Mesenchymal stem cell (in vitro differentiated cells and primary cell): ENCODE data around the gene BCL2L11.

ENCODE experiments used
- DNase-seq: peaks from one replicate; pipeline ENCODE4 v3.0.0-alpha.2; 2013
- H2AFZ ChIP-seq: one replicate; pipeline ENCODE4 v1.6.1; 2013; ENCODE audit warnings: low read depth, mild to moderate bottlenecking, control low read depth, inconsistent platforms, low read length, moderate library complexity
- H2AK5ac ChIP-seq: 2 replicates; pipeline ENCODE4 v1.6.1; 2013; ENCODE audit warnings: low read length, moderate library complexity, mild to moderate bottlenecking, inconsistent platforms; ENCODE audit not compliant: severe bottlenecking
- H2BK120ac ChIP-seq: one replicate; pipeline ENCODE4 v1.6.1; 2013; ENCODE audit warnings: low read depth, mild to moderate bottlenecking, inconsistent platforms, low read length, moderate library complexity
- H2BK12ac ChIP-seq, 2 experiments: one replicate each; pipeline ENCODE4 v1.6.1; 2013; ENCODE audit warnings: inconsistent platforms in 2 of 2, low read length in 2 of 2, mild to moderate bottlenecking in 2 of 2, moderate library complexity in 2 of 2, control low read depth in 1 of 2
- H2BK15ac ChIP-seq: one replicate; pipeline ENCODE4 v1.6.1; 2013; ENCODE audit warnings: mild to moderate bottlenecking, low read depth, inconsistent platforms; ENCODE audit not compliant: poor library complexity, severe bottlenecking
- H2BK5ac ChIP-seq: 2 replicates; pipeline ENCODE4 v1.6.1; 2013; ENCODE audit warnings: low read depth, mild to moderate bottlenecking, low read length, control low read depth, inconsistent platforms; ENCODE audit not compliant: poor library complexity, severe bottlenecking
- H3K14ac ChIP-seq, 2 experiments: one replicate each; pipeline ENCODE4 v1.6.1; 2013; ENCODE audit warnings: inconsistent platforms in 2 of 2, low read length in 2 of 2, control low read depth in 1 of 2, mild to moderate bottlenecking in 1 of 2, moderate library complexity in 1 of 2
- H3K18ac ChIP-seq, 2 experiments: one replicate each; pipeline ENCODE4 v1.6.1; 2013; ENCODE audit warnings: inconsistent platforms in 2 of 2, low read length in 2 of 2, control low read depth in 1 of 2, low read depth in 1 of 2, mild to moderate bottlenecking in 1 of 2
- H3K23ac ChIP-seq, 2 experiments: one replicate each; pipeline ENCODE4 v1.6.1; 2013; ENCODE audit warnings: inconsistent platforms in 2 of 2, low read length in 2 of 2, mild to moderate bottlenecking in 2 of 2, moderate library complexity in 2 of 2, control low read depth in 1 of 2
- H3K27ac ChIP-seq: 2 replicates; pipeline ENCODE4 v1.5.1; 2013; ENCODE audit warnings: mild to moderate bottlenecking, moderate library complexity, low read length, control low read depth, inconsistent platforms; ENCODE audit not compliant: poor library complexity, severe bottlenecking
- H3K27me3 ChIP-seq, 2 experiments: 2 replicates each; pipeline versions ENCODE4 v1.6.1 to v1.7.0; 2013; ENCODE audit warnings: low read length in 2 of 2, mild to moderate bottlenecking in 2 of 2, moderate library complexity in 2 of 2, control low read depth in 1 of 2, inconsistent platforms in 1 of 2; ENCODE audit not compliant: control insufficient read depth in 1 of 2, insufficient read depth in 1 of 2
- H3K36me3 ChIP-seq, 2 experiments: 2 replicates each; pipeline versions ENCODE4 v1.6.1 to v1.7.0; 2013; ENCODE audit warnings: low read length in 2 of 2, control low read depth in 1 of 2, inconsistent platforms in 1 of 2, low read depth in 1 of 2, mild to moderate bottlenecking in 1 of 2; ENCODE audit not compliant: insufficient read depth in 2 of 2, control insufficient read depth in 1 of 2
- H3K4ac ChIP-seq, 2 experiments: one replicate each; pipeline ENCODE4 v1.6.1; 2013; ENCODE audit warnings: inconsistent platforms in 2 of 2, low read length in 2 of 2, mild to moderate bottlenecking in 2 of 2, moderate library complexity in 2 of 2, control low read depth in 1 of 2, low read depth in 1 of 2
- H3K4me1 ChIP-seq: 2 replicates; pipeline ENCODE4 v1.6.1; 2013; ENCODE audit warnings: low read depth, low read length, control low read depth; ENCODE audit not compliant: control insufficient read depth, insufficient read depth
- H3K4me2 ChIP-seq: 2 replicates; pipeline ENCODE4 v1.6.1; 2013; ENCODE audit warnings: low read length, mild to moderate bottlenecking, inconsistent platforms; ENCODE audit not compliant: poor library complexity, severe bottlenecking
- H3K4me3 ChIP-seq, 2 experiments: 2 replicates each; pipeline versions ENCODE4 v1.5.1 to v1.7.0; 2013; ENCODE audit warnings: low read length in 2 of 2, mild to moderate bottlenecking in 2 of 2, control low read depth in 1 of 2, low read depth in 1 of 2; ENCODE audit not compliant: insufficient read depth in 1 of 2
- H3K79me1 ChIP-seq: replicated peaks from 2 replicates; pipeline ENCODE4 v1.6.1; 2013; ENCODE audit warnings: mild to moderate bottlenecking, control low read depth, low read length, inconsistent platforms; ENCODE audit not compliant: poor library complexity, severe bottlenecking
- H3K9ac ChIP-seq: 2 replicates; pipeline ENCODE4 v1.7.0; 2013; ENCODE audit warnings: mild to moderate bottlenecking, low read length, moderate library complexity
- H3K9me3 ChIP-seq: 2 replicates; pipeline ENCODE4 v1.7.0; 2013; ENCODE audit warnings: mild to moderate bottlenecking, low read length; ENCODE audit not compliant: control insufficient read depth
- H4K8ac ChIP-seq: one replicate; pipeline ENCODE4 v1.6.1; 2013; ENCODE audit warnings: inconsistent platforms, mild to moderate bottlenecking, low read length, moderate library complexity
- H4K91ac ChIP-seq: one replicate; pipeline ENCODE4 v1.6.1; 2013; ENCODE audit warnings: mild to moderate bottlenecking, low read length, inconsistent platforms
- WGBS: methylation state at CpG from one replicate; pipeline ENCODE4 v1.1.7; 2013; ENCODE audit warnings: mixed read lengths; 5-methylcytosine and 5-hydroxymethylcytosine counted together

The BCL2L11 gene

GRCh38 chr2:111162718-111163331 lies 42.1 kb downstream of the BCL2L11 start:
- H2BK5ac ChIP-seq = no peak overlapping the region
- H2AK5ac ChIP-seq = peak overlapping the region; percentile 64
- H3K9me3 ChIP-seq = no peaks in the 10 kb centered on the region
- H4K8ac ChIP-seq = no peak overlapping the region
- H2AFZ ChIP-seq = no peak overlapping the region
- H3K27ac ChIP-seq = no peak overlapping the region
- no peak overlapping the region for H3K18ac ChIP-seq
- no peak overlapping the region for H2BK120ac ChIP-seq
- no peak overlapping the region for H3K9ac ChIP-seq
- no peak overlapping the region for H3K14ac ChIP-seq
- peaks cover 33% of the 10 kb centered on the region for H3K79me1 ChIP-seq
- peak; percentile 52 for DNase-seq
- no peak overlapping the region for H3K4me3 ChIP-seq
- H3K23ac ChIP-seq = no peak overlapping the region
- peaks cover 29% of the 10 kb centered on the region for H3K4me1 ChIP-seq
- no peak overlapping the region for H4K91ac ChIP-seq
- WGBS = 50% methylated on average over 11 of the region's 12 CpGs
- H3K27me3 ChIP-seq = no peaks in the 10 kb centered on the region
- peak overlapping the region in 1 of 2 experiments; percentile 46 for H2BK12ac ChIP-seq
- no peak overlapping the region for H3K4me2 ChIP-seq
- no peak overlapping the region for H2BK15ac ChIP-seq
- peaks cover 0 to 45% of the 10 kb centered on the region in 2 experiments for H3K36me3 ChIP-seq
- peak overlapping the region in 1 of 2 experiments; percentile 5 for H3K4ac ChIP-seq

GRCh38 chr2:111164078-111164477 lies 43.4 kb downstream of the BCL2L11 start:
- Histone ChIP-seq H3K79me1 (peaks cover 30% of the 10 kb centered on the region), H4K91ac (no peak overlapping the region), H2AK5ac (no peak overlapping the region), H3K27ac (no peak overlapping the region), H3K36me3 (peaks cover 0 to 37% of the 10 kb centered on the region in 2 experiments), H3K4ac (no peak overlapping the region), H4K8ac (no peak overlapping the region), H3K4me3 (no peak overlapping the region), H2BK12ac (no peak overlapping the region), H3K4me1 (peaks cover 32% of the 10 kb centered on the region), H2BK5ac (no peak overlapping the region), H3K14ac (no peak overlapping the region), H2BK120ac (no peak overlapping the region), H3K4me2 (no peak overlapping the region), H3K9ac (no peak overlapping the region), H2AFZ (no peak overlapping the region), H2BK15ac (no peak overlapping the region), H3K23ac (no peak overlapping the region), H3K9me3 (no peaks in the 10 kb centered on the region), H3K18ac (no peak overlapping the region), H3K27me3 (no peaks in the 10 kb centered on the region)
- no peak for DNase-seq
- WGBS = 92% methylated on average over 11 of the region's 12 CpGs

- Histone ChIP-seq H3K4me1 (peaks cover 30% of the 10 kb centered on the region), H3K27me3 (no peaks in the 10 kb centered on the region), H2AK5ac (no peak overlapping the region), H2BK120ac (no peak overlapping the region), H3K4me2 (no peak overlapping the region), H3K4ac (no peak overlapping the region), H3K18ac (peak overlapping the region in 1 of 2 experiments; percentile 11), H2BK12ac (peak overlapping the region in 1 of 2 experiments; percentile 6), H3K23ac (no peak overlapping the region), H3K36me3 (peaks cover 0 to 29% of the 10 kb centered on the region in 2 experiments), H3K27ac (no peak overlapping the region), H4K8ac (no peak overlapping the region), H3K9me3 (no peaks in the 10 kb centered on the region), H4K91ac (no peak overlapping the region), H2BK15ac (no peak overlapping the region), H2BK5ac (no peak overlapping the region), H2AFZ (no peak overlapping the region), H3K9ac (no peak overlapping the region), H3K79me1 (peaks cover 25% of the 10 kb centered on the region), H3K14ac (no peak overlapping the region), H3K4me3 (no peak overlapping the region)
- WGBS = 64% methylated on average over 7 of the region's 7 CpGs
- no peak for DNase-seq
These were observed 44.4 kb downstream of the BCL2L11 start for GRCh38 chr2:111165084-111165483.

- Histone ChIP-seq H3K4me2 (no peak overlapping the region), H2AK5ac (no peak overlapping the region)
- WGBS = 96% methylated on average over 5 of the region's 5 CpGs
These were observed 45.4 kb downstream of the BCL2L11 start for GRCh38 chr2:111166115-111166514.

More at GRCh38 chr2:111166115-111166514, 45.4 kb downstream of the BCL2L11 start:
- H3K4me1 ChIP-seq = peaks cover 23% of the 10 kb centered on the region
- H3K14ac ChIP-seq = no peak overlapping the region
- no peak overlapping the region for H2BK5ac ChIP-seq
- no peaks in the 10 kb centered on the region for H3K27me3 ChIP-seq
- H3K4ac ChIP-seq = no peak overlapping the region
- no peak overlapping the region for H3K9ac ChIP-seq
- no peak overlapping the region for H2BK12ac ChIP-seq
- H3K4me3 ChIP-seq = no peak overlapping the region
- no peak overlapping the region for H2BK120ac ChIP-seq
- H3K79me1 ChIP-seq = peaks cover 23% of the 10 kb centered on the region
- H3K9me3 ChIP-seq = no peaks in the 10 kb centered on the region
- no peak overlapping the region for H2AFZ ChIP-seq
- H3K23ac ChIP-seq = no peak overlapping the region
- no peak for DNase-seq
- no peak overlapping the region for H3K18ac ChIP-seq
- peaks cover 0 to 26% of the 10 kb centered on the region in 2 experiments for H3K36me3 ChIP-seq
- H3K27ac ChIP-seq = no peak overlapping the region
- no peak overlapping the region for H2BK15ac ChIP-seq
- H4K91ac ChIP-seq = no peak overlapping the region
- H4K8ac ChIP-seq = peak overlapping the region; percentile 20
